OCI-LY3 (cell line): ENCODE data around the gene ACAA2.

Experiments used
- CTCF ChIP-seq: fragments of 200-600, 300-600 bp; sonication (generic); IDR thresholded peaks from 2 replicates; pipeline ENCODE4 v1.5.1; 2014; ENCODE audit warnings: antibody characterized with exemption, low read length, low read depth
- EZH2phosphoT487 ChIP-seq: fragments of 200-600 bp; shearing (Covaris generic); IDR thresholded peaks from 2 replicates; pipeline ENCODE4 v1.6.1; 2018; ENCODE audit warnings: antibody characterized with exemption, mixed run types, low read depth

DNA sequence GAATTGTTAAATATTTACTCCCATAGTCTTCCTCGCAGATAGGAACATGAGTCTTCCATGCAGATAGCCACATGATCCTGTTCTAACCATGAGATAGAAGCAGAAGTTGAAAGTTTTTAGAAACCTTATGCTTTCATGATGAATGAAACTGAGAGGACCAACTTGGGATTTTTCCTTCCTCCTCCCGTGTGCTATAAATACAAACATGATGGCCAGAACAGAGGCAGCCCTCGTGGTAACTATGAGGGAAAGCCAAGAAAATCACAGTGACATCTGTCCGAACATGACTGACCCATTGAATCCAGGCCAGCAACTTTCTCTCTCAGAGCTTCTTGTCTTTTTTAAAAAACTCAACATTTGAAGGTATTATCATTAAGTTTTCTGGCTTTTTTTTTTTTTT lies 78.5 kb downstream of the ACAA2 start:
- no peak for TF ChIP-seq CTCF
- no peak for TF ChIP-seq EZH2phosphoT487
